ENCODE results near the gene KLK5.

KLK5 gene

DNA sequence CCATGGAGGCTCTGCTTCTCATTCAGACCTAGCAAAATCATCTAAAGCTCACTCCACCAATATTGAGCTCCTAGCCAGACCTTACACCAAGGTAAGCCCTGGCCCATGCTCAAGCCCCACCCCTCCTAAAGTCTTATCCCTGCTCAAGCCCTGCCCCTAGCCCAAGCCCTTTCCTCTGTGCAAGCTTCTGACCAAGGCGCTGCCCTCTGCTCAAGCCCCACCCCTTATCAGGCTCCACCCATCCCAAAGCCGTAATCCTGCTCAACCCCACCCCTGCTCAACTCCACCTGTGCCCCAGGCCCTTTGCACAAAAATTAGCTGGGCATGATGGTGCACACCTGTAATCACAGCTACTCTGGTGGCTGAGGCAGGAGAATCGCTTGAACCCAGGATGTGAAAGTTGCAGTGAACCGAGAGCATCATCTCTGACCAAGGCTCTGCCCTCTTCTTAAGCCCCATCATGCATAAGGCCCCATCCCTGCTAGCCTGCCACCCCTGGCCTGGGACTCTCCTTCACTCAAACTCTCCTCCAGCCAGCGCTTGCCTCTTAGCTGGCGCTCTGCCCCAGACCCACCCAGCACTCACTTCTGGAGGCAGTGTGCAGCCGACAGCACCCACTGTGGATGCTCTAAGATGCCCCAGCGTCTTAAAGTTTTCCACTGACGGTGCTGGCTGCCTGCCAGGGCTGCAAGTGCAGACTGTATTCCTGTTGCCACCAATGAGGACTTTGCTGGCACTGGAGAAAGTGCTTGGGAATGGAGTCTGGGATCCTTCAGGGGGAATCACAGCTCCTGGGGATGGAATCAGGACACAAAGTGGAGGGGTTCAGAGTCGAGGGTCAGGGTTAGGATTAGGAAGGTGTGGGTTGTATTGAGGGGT, 58.1 kb downstream of the KLK5 start:
- H3K4me2 ChIP-seq = no peak overlapping the region
- no peaks in the 10 kb centered on the region for H4K20me1 ChIP-seq (ENCODE audit: insufficient read depth)
- TF ChIP-seq, protein P1, sequence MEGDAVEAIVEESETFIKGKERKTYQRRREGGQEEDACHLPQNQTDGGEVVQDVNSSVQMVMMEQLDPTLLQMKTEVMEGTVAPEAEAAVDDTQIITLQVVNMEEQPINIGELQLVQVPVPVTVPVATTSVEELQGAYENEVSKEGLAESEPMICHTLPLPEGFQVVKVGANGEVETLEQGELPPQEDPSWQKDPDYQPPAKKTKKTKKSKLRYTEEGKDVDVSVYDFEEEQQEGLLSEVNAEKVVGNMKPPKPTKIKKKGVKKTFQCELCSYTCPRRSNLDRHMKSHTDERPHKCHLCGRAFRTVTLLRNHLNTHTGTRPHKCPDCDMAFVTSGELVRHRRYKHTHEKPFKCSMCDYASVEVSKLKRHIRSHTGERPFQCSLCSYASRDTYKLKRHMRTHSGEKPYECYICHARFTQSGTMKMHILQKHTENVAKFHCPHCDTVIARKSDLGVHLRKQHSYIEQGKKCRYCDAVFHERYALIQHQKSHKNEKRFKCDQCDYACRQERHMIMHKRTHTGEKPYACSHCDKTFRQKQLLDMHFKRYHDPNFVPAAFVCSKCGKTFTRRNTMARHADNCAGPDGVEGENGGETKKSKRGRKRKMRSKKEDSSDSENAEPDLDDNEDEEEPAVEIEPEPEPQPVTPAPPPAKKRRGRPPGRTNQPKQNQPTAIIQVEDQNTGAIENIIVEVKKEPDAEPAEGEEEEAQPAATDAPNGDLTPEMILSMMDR (conservative IDR thresholded peaks at IDR 0.05; ENCODE audit: low read depth, low read length) = no peak
- no peak overlapping the region for H3K4me3 ChIP-seq (IDR thresholded peaks at IDR 0.05; ENCODE audit: insufficient read depth, low read depth, low read length)
- H3K27ac ChIP-seq = no peak overlapping the region
- no peaks in the 10 kb centered on the region; the same call in 1 of the 2 replicates for H3K27me3 ChIP-seq (ENCODE audit: insufficient read depth, low read depth)
- H2AFZ ChIP-seq (ENCODE audit: low read depth) = no peak overlapping the region
- H3K79me2 ChIP-seq (ENCODE audit: insufficient read depth, low read depth) = no peaks in the 10 kb centered on the region
- no peaks in the 10 kb centered on the region for H3K36me3 ChIP-seq (ENCODE audit: insufficient read depth)
- no peak overlapping the region for H3K9ac ChIP-seq
- no peaks in the 10 kb centered on the region for H3K4me1 ChIP-seq (ENCODE audit: low read depth, poor library complexity, severe bottlenecking)

Measured in KMS-11 (cell line).